ENCODE measurements around the gene SAFB.
A peak's percentile ranks its signal among the peaks of the same experiment; 100 is the strongest.

Gene SAFB

GRCh38 chr19:5622465-5623396, at the start of gene SAFB, which contains the start of gene SAFB2:
SAFB (plus strand) TSS chr19:5623083; CDS start chr19:5623206, 123 bp downstream.
SAFB2 (minus strand) TSS chr19:5622776; CDS start chr19:5622715, 61 bp downstream.
- peak; percentile 99 for DNase-seq

- no peak for DNase-seq
Observed at GRCh38 chr19:5575590-5575989, 47.3 kb upstream of the SAFB start.

- no peak for DNase-seq
Observed at GRCh38 chr19:5578097-5578846, 44.6 kb upstream of the SAFB start.

- DNase-seq, result no peak
Observed at GRCh38 chr19:5579286-5579685, 43.6 kb upstream of the SAFB start.

- DNase-seq, result no peak
Observed at GRCh38 chr19:5579697-5580096, 43.2 kb upstream of the SAFB start.

GRCh38 chr19:5580161-5580571, 42.7 kb upstream of the SAFB start:
- no peak for DNase-seq

- no peak for DNase-seq
Observed at GRCh38 chr19:5585461-5586299, 37.2 kb upstream of the SAFB start.

GRCh38 chr19:5586300-5587070, 36.4 kb upstream of the SAFB start:
- no peak for DNase-seq

- DNase-seq, result no peak
Observed at GRCh38 chr19:5587071-5587455, 35.8 kb upstream of the SAFB start.

GRCh38 chr19:5587661-5588060, 35.2 kb upstream of the SAFB start:
- DNase-seq, result peak; percentile 56

GRCh38 chr19:5588441-5588840, 34.4 kb upstream of the SAFB start:
- no peak for DNase-seq

GRCh38 chr19:5588906-5589676, 33.8 kb upstream of the SAFB start:
- no peak for DNase-seq

GRCh38 chr19:5590151-5590864, 32.6 kb upstream of the SAFB start:
- no peak for DNase-seq

- DNase-seq, result no peak
Observed at GRCh38 chr19:5590865-5591154, 32.1 kb upstream of the SAFB start.

- no peak for DNase-seq
Observed at GRCh38 chr19:5591476-5591875, 31.4 kb upstream of the SAFB start.

- no peak for DNase-seq
Observed at GRCh38 chr19:5592531-5593342, 30.1 kb upstream of the SAFB start.

GRCh38 chr19:5593343-5594255, 29.3 kb upstream of the SAFB start:
- DNase-seq, result no peak

- DNase-seq, result no peak
Observed at GRCh38 chr19:5594521-5594950, 28.3 kb upstream of the SAFB start.

GRCh38 chr19:5595129-5595528, 27.8 kb upstream of the SAFB start:
- no peak for DNase-seq
